GM21390 (cell line): Measurements from ENCODE around the gene C1QTNF12.

Experiments used
- ATAC-seq: cut with Tn5 transposase; IDR thresholded peaks from one replicate; pipeline ENCODE4 v1.9.1; 2021; ENCODE audit not compliant: unreplicated experiment

C1QTNF12 gene

GRCh38 chr1:1241588-1242219, 4.8 kb downstream of the C1QTNF12 start:
- ATAC-seq = no peak

- ATAC-seq = no peak
Measured at GRCh38 chr1:1240822-1241587, 5.5 kb downstream of the C1QTNF12 start.

GRCh38 chr1:1240348-1240732, 6.2 kb downstream of the C1QTNF12 start:
- ATAC-seq = no peak

GRCh38 chr1:1239614-1240347, 6.7 kb downstream of the C1QTNF12 start:
- ATAC-seq = no peak

GRCh38 chr1:1239227-1239613, 7.3 kb downstream of the C1QTNF12 start:
- no peak for ATAC-seq

GRCh38 chr1:1238702-1239178, 7.8 kb downstream of the C1QTNF12 start:
- ATAC-seq = no peak

GRCh38 chr1:1237874-1238701, 8.4 kb downstream of the C1QTNF12 start:
- ATAC-seq = no peak

- no peak for ATAC-seq
Measured at GRCh38 chr1:1236945-1237873, 9.3 kb downstream of the C1QTNF12 start.

- ATAC-seq = no peak
Measured at GRCh38 chr1:1236176-1236763, 10.3 kb downstream of the C1QTNF12 start.

- no peak for ATAC-seq
Measured at GRCh38 chr1:1235016-1235744, 11.3 kb downstream of the C1QTNF12 start.

- ATAC-seq = no peak
Measured at GRCh38 chr1:1234180-1234808, 12.2 kb downstream of the C1QTNF12 start.

- no peak for ATAC-seq
Measured at GRCh38 chr1:1233567-1233892, 13.0 kb downstream of the C1QTNF12 start.

- no peak for ATAC-seq
Measured at GRCh38 chr1:1232796-1233566, 13.5 kb downstream of the C1QTNF12 start.

GRCh38 chr1:1232208-1232795, 14.2 kb downstream of the C1QTNF12 start, which contains the start of gene B3GALT6:
TSS of gene B3GALT6 (plus strand) at chr1:1232237. CDS start at chr1:1232279, 42 bp downstream.
- ATAC-seq = peak; percentile 1

- ATAC-seq = peak; percentile 89
Measured at GRCh38 chr1:1231400-1232207, 14.9 kb downstream of the C1QTNF12 start, which contains the start of gene SDF4. TSS of gene SDF4 (minus strand) at chr1:1232001. CDS start at chr1:1228772, 3,229 bp downstream.

- ATAC-seq = no peak
Measured at GRCh38 chr1:1230656-1231399, 15.7 kb downstream of the C1QTNF12 start.
